AG09309 (cell line): ENCODE results near the gene RFPL2.

Experiments used
- DNase-seq: peaks from one replicate; pipeline ENCODE4 v3.0.0-alpha.2; 2010; ENCODE audit warnings: low read depth
- H3K4me3 ChIP-seq: 2 replicates; pipeline ENCODE4 v1.5.1; 2011; ENCODE audit warnings: mild to moderate bottlenecking, low read depth, low read length, moderate library complexity; ENCODE audit not compliant: control insufficient read depth
- TF ChIP-seq, protein P1 (sequence below): IDR thresholded peaks from 2 replicates; pipeline ENCODE4 v1.5.1; 2011; ENCODE audit warnings: mild to moderate bottlenecking, low read depth, low read length, inconsistent platforms; ENCODE audit not compliant: insufficient read depth, control insufficient read depth; ENCODE audit errors: missing control alignments

Gene RFPL2

GRCh38 chr22:32185821-32186220 is 19.1 kb downstream of the RFPL2 start:
- TF ChIP-seq, protein P1, sequence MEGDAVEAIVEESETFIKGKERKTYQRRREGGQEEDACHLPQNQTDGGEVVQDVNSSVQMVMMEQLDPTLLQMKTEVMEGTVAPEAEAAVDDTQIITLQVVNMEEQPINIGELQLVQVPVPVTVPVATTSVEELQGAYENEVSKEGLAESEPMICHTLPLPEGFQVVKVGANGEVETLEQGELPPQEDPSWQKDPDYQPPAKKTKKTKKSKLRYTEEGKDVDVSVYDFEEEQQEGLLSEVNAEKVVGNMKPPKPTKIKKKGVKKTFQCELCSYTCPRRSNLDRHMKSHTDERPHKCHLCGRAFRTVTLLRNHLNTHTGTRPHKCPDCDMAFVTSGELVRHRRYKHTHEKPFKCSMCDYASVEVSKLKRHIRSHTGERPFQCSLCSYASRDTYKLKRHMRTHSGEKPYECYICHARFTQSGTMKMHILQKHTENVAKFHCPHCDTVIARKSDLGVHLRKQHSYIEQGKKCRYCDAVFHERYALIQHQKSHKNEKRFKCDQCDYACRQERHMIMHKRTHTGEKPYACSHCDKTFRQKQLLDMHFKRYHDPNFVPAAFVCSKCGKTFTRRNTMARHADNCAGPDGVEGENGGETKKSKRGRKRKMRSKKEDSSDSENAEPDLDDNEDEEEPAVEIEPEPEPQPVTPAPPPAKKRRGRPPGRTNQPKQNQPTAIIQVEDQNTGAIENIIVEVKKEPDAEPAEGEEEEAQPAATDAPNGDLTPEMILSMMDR, result no peak
- H3K4me3 ChIP-seq, result no peak overlapping the region
- DNase-seq, result no peak

- no peak overlapping the region for H3K4me3 ChIP-seq
- TF ChIP-seq, protein P1, result no peak
- DNase-seq, result no peak
Measured at GRCh38 chr22:32183625-32184024, 21.2 kb downstream of the RFPL2 start.

- no peak overlapping the region for H3K4me3 ChIP-seq
- TF ChIP-seq, protein P1, result no peak
- no peak for DNase-seq
Measured at GRCh38 chr22:32181043-32181442, 23.8 kb downstream of the RFPL2 start.

GRCh38 chr22:32177221-32177765 is 27.6 kb downstream of the RFPL2 start:
- no peak overlapping the region for H3K4me3 ChIP-seq
- DNase-seq, result no peak
- TF ChIP-seq, protein P1, result no peak

- no peak for DNase-seq
- no peak overlapping the region for H3K4me3 ChIP-seq
- TF ChIP-seq, protein P1, result no peak
Measured at GRCh38 chr22:32175683-32176644, 28.9 kb downstream of the RFPL2 start.

DNA sequence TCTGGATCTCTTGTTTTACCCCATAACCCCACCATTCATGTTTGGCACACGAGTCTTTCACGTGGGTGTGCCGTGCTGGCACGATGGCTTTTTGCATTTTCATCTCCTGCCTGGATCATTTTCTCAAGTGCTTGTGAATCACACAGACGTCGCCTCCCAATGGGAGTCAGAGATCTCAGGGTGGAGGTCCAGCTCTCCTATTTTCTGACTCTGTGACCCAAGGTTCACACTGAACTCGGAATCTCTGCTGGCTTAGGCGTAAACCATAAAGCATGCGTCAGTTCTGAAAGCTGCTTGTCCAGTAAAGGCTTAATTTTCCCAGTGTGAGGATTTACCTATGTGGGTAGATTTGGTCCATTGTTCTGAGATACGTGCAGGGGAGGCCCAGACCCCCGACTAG is 29.8 kb downstream of the RFPL2 start:
- no peak for DNase-seq
- TF ChIP-seq, protein P1, result no peak
- H3K4me3 ChIP-seq, result no peak overlapping the region
